T-helper 1 cell treated with Interleukin-12 subunit alpha and Interleukin-12 subunit beta and Interleukin-4 antibody, amounts not matched to agents 30 μg/mL and 1 μg/mL, for 36 hours (primary cell): Measurements from ENCODE around the gene XRCC1.
A peak's percentile ranks its signal among the peaks of the same experiment; 100 is the strongest.
"Not testable (repeated sequence)": the region's sequence is repeated elsewhere in the genome, so short reads cannot be mapped to it uniquely, and the experiment has no call there.

ENCODE experiments used
- H3K27ac Mint-ChIP-seq: one replicate; pipeline ENCODE4 v1.8.0; 2021; ENCODE audit warnings: mild to moderate bottlenecking, mixed read lengths
- H3K27me3 Mint-ChIP-seq: one replicate; pipeline ENCODE4 v1.8.0; 2021; ENCODE audit warnings: low read depth, mixed read lengths
- H3K36me3 Mint-ChIP-seq: one replicate; pipeline ENCODE4 v1.8.0; 2021; ENCODE audit warnings: low read depth, mixed read lengths
- H3K4me1 Mint-ChIP-seq: one replicate; pipeline ENCODE4 v1.8.0; 2021; ENCODE audit warnings: low read depth, mixed read lengths
- H3K4me3 Mint-ChIP-seq: one replicate; pipeline ENCODE4 v1.8.0; 2021; ENCODE audit warnings: mild to moderate bottlenecking, moderate library complexity, mixed read lengths
- H3K9me3 Mint-ChIP-seq: one replicate; pipeline ENCODE4 v1.8.0; 2021; ENCODE audit warnings: mixed read lengths

Gene XRCC1

GRCh38 chr19:43552616-43553015 lies 22.7 kb downstream of the XRCC1 start:
- H3K4me1 Mint-ChIP-seq = peaks cover 6% of the 10 kb centered on the region
- no peaks in the 10 kb centered on the region for H3K27me3 Mint-ChIP-seq
- no peak overlapping the region for H3K4me3 Mint-ChIP-seq
- H3K36me3 Mint-ChIP-seq = peaks cover 20% of the 10 kb centered on the region
- no peaks in the 10 kb centered on the region for H3K9me3 Mint-ChIP-seq
- no peak overlapping the region for H3K27ac Mint-ChIP-seq

DNA sequence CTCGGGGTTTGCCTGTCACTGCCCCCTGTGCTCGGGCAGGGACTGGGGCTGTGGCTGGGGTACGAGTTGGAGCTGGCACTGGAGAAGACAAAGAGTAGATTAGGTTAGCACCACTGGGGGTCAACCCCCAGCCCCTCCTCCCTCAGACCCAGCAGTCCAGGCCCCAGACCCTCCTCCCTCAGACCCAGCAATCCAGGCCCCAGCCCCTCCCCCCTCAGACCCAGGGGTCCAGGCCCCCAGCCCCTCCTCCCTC lies 23.2 kb downstream of the XRCC1 start:
- Mint-ChIP-seq H3K27ac (no peak overlapping the region), H3K9me3 (no peaks in the 10 kb centered on the region), H3K27me3 (no peaks in the 10 kb centered on the region), H3K4me1 (peaks cover 6% of the 10 kb centered on the region), H3K36me3 (peaks cover 17% of the 10 kb centered on the region), H3K4me3 (no peak overlapping the region)

- H3K4me3 Mint-ChIP-seq = no peak overlapping the region
- peaks cover 17% of the 10 kb centered on the region for H3K36me3 Mint-ChIP-seq
- no peak overlapping the region for H3K27ac Mint-ChIP-seq
- H3K9me3 Mint-ChIP-seq = no peaks in the 10 kb centered on the region
- H3K4me1 Mint-ChIP-seq = peaks cover 6% of the 10 kb centered on the region
- H3K27me3 Mint-ChIP-seq = no peaks in the 10 kb centered on the region
These were observed 23.7 kb downstream of the XRCC1 start for GRCh38 chr19:43551399-43552197.

DNA sequence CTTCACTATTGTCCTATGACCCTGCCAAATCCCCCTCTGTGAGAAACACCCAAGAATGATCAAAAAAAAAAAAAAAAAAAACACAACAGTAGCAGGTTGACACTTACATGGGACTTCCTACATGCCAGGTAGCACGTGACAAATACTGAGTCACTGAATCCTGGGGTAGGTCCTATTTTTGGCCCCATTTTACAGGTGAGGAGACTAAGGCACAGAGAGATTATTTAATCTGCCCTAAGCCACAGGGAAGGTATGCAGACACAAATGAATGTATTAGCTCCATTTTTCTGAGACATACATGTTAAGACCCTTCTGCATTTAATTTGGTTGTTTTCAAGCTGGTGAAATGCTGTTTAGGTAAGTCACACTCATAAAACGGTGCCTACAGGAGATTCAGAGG lies 26.6 kb downstream of the XRCC1 start:
- Mint-ChIP-seq H3K4me1 (no peaks in the 10 kb centered on the region), H3K27ac (no peak overlapping the region), H3K36me3 (peaks cover 18% of the 10 kb centered on the region)

DNA sequence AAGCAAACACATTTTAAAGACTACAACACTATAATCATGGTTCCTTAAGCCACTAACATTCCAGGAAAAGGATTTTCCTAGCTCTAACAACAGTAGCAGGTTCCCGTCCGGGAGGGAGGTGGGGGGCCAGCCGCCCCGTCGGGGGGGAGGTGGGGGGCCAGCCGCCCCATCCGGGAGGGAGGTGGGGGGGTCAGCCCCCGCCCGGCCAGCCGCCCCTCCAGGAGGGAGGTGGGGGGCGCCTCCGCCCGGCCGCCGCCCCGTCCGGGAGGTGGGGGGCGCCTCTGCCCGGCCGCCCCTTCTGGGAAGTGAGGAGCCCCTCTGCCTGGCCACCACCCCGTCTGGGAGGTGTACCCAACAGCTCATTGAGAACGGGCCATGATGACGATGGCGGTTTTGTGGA lies 27.4 kb downstream of the XRCC1 start:
- H3K36me3 Mint-ChIP-seq = peaks cover 19% of the 10 kb centered on the region
- not testable (repeated sequence) for H3K9me3 Mint-ChIP-seq, H3K27me3 Mint-ChIP-seq, H3K27ac Mint-ChIP-seq, H3K4me1 Mint-ChIP-seq, H3K4me3 Mint-ChIP-seq

More for the DNA sequence above, 26.6 kb downstream of the XRCC1 start:
- H3K9me3 Mint-ChIP-seq = no peaks in the 10 kb centered on the region
- no peaks in the 10 kb centered on the region for H3K27me3 Mint-ChIP-seq
- no peak overlapping the region for H3K4me3 Mint-ChIP-seq

GRCh38 chr19:43546581-43546980 lies 28.7 kb downstream of the XRCC1 start:
- Mint-ChIP-seq H3K27me3 (no peaks in the 10 kb centered on the region), H3K4me3 (no peak overlapping the region), H3K4me1 (no peaks in the 10 kb centered on the region), H3K36me3 (peaks cover 21% of the 10 kb centered on the region), H3K9me3 (no peaks in the 10 kb centered on the region), H3K27ac (no peak overlapping the region)

DNA sequence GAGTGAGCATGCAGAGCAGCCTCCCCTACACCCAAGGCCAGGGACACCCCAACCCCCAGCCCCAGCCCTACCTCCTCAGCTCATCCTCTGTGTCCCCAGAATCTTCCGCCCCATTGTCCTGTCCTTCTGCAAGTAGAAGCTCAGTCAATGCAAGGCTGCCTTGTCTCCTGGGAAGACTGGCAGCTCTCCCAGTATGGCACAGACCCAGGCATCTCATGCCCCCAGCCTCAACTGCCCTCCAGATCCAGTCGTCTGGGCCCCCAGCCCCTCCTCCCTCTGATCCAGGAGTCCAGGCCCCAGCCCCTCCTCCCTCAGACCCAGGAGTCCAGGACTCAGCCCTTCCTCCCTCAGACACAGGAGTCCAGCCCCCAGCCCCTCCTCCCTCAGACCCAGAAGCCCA lies 29.3 kb downstream of the XRCC1 start:
- H3K9me3 Mint-ChIP-seq = no peaks in the 10 kb centered on the region
- peaks cover 18% of the 10 kb centered on the region for H3K36me3 Mint-ChIP-seq
- no peak overlapping the region for H3K4me3 Mint-ChIP-seq
- no peak overlapping the region for H3K27ac Mint-ChIP-seq
- H3K27me3 Mint-ChIP-seq = no peaks in the 10 kb centered on the region
- H3K4me1 Mint-ChIP-seq = no peaks in the 10 kb centered on the region

GRCh38 chr19:43545276-43545675 lies 30.1 kb downstream of the XRCC1 start:
- no peak overlapping the region for H3K4me3 Mint-ChIP-seq
- H3K9me3 Mint-ChIP-seq = no peaks in the 10 kb centered on the region
- H3K27me3 Mint-ChIP-seq = no peaks in the 10 kb centered on the region
- H3K4me1 Mint-ChIP-seq = no peaks in the 10 kb centered on the region
- H3K27ac Mint-ChIP-seq = no peak overlapping the region
- peaks cover 22% of the 10 kb centered on the region for H3K36me3 Mint-ChIP-seq

- Mint-ChIP-seq H3K27me3 (no peaks in the 10 kb centered on the region), H3K27ac (no peak overlapping the region), H3K36me3 (peaks cover 32% of the 10 kb centered on the region), H3K4me1 (no peaks in the 10 kb centered on the region), H3K4me3 (no peak overlapping the region), H3K9me3 (peaks cover 3% of the 10 kb centered on the region)
These were observed 31.2 kb downstream of the XRCC1 start for GRCh38 chr19:43544077-43544476.

GRCh38 chr19:43541920-43542650 lies 33.2 kb downstream of the XRCC1 start:
- Mint-ChIP-seq H3K27ac (no peak overlapping the region), H3K36me3 (peaks cover 44% of the 10 kb centered on the region), H3K27me3 (no peaks in the 10 kb centered on the region), H3K4me1 (no peaks in the 10 kb centered on the region), H3K9me3 (peaks cover 6% of the 10 kb centered on the region), H3K4me3 (no peak overlapping the region)

GRCh38 chr19:43540381-43540780 lies 34.9 kb downstream of the XRCC1 start:
- no peak overlapping the region for H3K27ac Mint-ChIP-seq
- peaks cover 6% of the 10 kb centered on the region for H3K9me3 Mint-ChIP-seq
- H3K4me1 Mint-ChIP-seq = peaks cover 2% of the 10 kb centered on the region
- no peaks in the 10 kb centered on the region for H3K27me3 Mint-ChIP-seq
- H3K36me3 Mint-ChIP-seq = peaks cover 44% of the 10 kb centered on the region
- H3K4me3 Mint-ChIP-seq = no peak overlapping the region

- H3K36me3 Mint-ChIP-seq = peaks cover 39% of the 10 kb centered on the region
- H3K9me3 Mint-ChIP-seq = peaks cover 6% of the 10 kb centered on the region
- no peak overlapping the region for H3K27ac Mint-ChIP-seq
- no peaks in the 10 kb centered on the region for H3K27me3 Mint-ChIP-seq
- H3K4me3 Mint-ChIP-seq = no peak overlapping the region
- peaks cover 7% of the 10 kb centered on the region for H3K4me1 Mint-ChIP-seq
These were observed 36.4 kb downstream of the XRCC1 start for GRCh38 chr19:43538922-43539321.

DNA sequence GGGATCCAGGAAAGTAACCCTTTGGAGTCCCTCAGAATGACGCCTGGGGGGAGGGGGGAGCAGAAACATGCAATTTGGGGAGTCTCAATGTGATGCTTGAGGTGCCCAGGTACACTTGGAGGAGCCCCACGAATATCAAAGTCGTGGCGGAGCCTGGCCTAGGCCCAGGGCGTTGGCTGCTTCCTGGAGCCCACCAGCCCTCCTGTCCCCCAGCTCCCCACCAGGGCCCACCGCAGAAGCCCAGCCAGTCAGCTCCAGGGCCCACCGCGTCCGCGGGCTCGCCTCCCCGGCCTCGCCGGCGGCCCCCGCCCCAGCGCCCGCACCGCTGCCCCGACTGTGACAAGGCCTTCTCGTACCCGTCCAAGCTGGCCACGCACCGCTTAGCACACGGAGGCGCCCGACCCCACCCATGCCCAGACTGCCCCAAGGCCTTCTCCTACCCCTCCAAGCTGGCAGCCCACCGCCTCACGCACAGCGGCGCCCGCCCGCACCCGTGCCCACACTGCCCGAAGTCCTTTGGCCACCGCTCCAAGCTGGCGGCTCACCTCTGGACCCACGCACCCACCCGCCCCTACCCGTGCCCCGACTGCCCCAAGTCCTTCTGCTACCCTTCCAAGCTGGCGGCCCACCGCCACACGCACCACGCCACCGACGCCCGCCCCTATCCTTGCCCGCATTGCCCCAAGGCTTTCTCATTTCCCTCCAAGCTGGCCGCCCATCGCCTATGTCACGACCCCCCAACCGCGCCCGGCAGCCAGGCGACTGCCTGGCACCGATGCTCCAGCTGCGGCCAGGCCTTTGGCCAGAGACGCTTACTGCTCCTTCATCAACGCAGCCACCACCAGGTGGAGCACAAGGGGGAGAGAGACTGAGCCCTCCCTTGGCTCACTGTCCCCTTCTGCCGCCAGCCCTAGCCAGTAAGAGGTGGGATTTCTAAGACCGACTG lies 40.2 kb downstream of the XRCC1 start:
- Mint-ChIP-seq H3K27ac (peak overlapping the region; percentile 74), H3K36me3 (peaks cover 22% of the 10 kb centered on the region), H3K9me3 (peaks cover 6% of the 10 kb centered on the region), H3K4me1 (peaks cover 16% of the 10 kb centered on the region), H3K27me3 (no peaks in the 10 kb centered on the region), H3K4me3 (peak overlapping the region; percentile 40)

DNA sequence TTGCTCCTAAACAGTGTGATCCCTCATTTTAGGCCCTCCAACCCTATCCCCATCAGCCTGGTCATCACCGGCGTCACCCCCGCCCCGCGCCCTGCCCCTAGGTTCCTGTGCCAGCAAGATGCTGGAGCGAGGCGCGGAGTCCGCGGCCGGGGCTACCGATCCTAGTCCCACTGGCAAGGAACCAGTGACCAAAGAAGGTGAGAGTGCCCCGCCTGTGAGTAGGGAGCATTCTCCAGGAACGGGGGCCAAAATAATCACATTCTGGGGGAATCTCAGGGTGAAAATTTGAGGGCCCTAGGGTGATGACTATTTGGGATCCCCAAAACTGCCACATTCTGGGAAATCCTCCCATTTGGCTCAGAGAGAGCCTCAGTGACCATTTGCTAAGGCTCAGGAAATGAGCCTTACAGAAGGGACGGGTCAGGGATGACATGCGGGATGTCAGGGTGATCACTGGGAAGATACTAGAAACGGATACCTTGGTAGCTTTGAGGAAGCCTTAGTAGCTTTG lies 41.0 kb downstream of the XRCC1 start:
- Mint-ChIP-seq H3K4me1 (peaks cover 16% of the 10 kb centered on the region), H3K36me3 (peaks cover 17% of the 10 kb centered on the region), H3K9me3 (peaks cover 5% of the 10 kb centered on the region), H3K4me3 (peak overlapping the region; percentile 93), H3K27ac (peak overlapping the region; percentile 96), H3K27me3 (no peaks in the 10 kb centered on the region)
